ENCODE measurements around the gene USP6. TPM values are rescaled to one million over a fixed set of nuclear protein-coding genes. Genes with fewer than 3 reads are reported as not detected.
A peak's percentile ranks its signal among the peaks of the same experiment; 100 is the strongest.
"Not testable (repeated sequence)": the region's sequence is repeated elsewhere in the genome, so short reads cannot be mapped to it uniquely, and the experiment has no call there.

The USP6 gene
- total RNA-seq, 1 donor from 2014 or later: 0.92 TPM

DNA sequence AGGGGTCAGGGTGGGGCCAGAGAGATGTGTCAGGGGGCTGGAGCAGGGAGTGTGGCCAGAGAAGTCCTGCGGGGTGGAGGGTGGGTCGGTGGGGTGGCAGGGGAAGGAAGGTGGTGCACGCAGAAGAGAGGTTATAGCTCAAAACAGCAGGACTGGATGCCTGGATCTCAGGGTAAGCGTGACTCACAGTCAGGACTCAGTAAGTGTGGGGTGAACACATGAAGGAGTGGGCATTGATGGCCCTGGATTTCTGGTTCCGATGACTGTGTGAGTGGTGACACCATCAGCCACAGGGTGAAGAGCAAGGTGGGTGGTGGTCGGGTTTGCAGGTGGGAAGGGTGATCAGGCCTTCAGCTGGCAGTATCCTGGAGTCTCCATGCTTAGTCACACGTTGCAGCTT is 6.2 kb downstream of the USP6 start:
- DNase-seq: not testable (repeated sequence)

DNA sequence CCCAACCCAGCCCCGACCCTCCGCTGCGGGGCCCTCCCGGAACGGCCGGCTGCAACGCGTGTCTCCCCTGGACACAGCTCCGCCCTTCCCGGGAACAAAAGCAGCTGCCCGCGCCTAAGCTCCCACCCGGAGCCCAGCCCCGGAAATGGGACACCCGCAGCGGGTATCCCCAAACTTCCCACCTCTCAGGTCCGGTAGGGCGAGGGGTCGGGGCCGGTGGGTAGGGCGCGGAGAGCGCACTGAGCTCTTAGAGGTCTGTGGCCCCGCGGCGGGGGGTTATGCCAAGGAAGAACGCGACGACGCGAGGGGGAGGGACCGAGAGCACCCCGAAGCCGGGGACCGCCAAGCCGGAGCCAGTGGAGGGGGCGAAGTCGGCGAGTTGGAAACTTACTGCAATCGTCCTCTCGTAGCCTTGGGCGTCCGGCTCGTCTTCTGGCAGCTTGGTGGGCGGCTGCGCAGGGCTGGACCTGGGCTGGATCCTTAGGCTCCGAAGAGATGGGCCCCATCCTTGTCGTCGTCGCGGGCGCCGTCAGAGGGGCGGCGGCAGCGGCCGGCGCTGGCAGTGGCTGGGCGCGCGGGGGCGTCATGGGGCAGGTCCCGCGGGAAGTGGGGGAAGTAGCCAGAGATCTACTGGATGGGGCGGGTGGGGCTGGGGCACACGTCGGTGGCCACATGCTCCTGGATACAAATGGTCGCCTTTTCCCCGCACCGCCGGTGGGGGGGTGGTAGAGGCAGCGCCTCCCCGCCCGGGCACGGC is 6.9 kb downstream of the USP6 start:
- peak; percentile 60 for DNase-seq

DNA sequence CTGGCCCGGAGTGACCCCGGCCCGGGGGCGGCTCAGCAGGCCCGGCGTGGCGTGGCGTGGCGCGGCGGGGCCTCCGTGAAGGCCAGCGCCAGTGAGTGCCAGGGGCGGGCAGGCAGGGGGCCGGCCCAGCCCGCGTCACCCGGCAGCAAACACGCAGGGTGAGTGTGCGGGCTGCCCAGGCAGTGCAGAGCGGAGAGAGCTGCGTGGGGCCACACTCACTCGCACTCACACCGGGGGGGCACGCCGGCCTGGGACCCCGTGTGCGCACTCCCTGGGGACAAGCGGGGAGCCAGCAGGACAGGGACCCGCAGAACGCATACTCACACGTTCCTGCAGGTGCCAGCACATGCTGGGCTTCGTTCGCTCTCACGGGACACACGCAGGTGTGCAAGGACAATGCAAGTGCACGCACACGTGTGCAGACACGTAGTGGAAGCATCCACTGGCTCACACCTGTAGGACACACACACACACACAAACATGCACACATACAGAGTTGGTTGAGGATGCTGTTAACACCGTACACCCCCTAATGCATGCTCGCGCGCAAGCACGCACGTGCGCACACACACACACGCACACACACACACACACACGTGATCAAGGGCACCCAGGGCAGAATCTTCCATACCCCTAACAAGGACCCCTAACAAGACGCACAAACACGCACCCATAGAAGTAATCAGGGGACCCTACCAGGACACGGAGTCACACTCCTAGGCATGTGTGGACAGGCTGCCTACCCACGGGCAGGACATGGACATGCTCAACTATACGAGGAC is 7.7 kb downstream of the USP6 start:
- peak; percentile 14 for DNase-seq

DNA sequence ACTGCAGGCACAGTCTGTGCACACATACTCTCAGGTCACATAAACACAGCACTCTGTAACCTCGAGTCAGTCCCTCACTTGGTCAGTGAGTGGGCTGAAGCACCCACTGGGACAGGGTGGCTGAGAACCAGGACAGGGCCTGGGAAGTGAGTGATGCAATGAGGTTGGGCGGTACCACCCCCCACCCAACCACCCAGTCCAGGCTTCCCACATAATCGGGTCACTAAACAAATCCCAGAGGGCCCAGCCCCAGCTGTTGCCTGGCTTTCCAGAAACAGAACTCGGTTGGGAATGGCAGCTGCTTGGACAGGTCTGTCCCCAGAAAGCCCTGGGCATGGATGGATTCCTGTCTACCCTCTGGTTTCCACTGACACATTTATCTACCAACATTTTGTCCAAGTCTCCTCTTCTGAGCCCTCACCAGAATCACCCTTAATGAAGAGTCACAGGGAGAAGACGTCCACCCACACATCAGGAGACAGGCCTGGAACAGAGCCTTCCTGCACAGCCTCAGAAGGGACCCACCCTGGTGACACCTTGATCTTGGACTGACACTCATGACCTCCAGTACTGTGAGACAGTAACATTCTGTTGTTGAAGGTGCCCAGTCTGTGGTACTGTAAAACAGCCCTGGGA is 8.4 kb downstream of the USP6 start:
- DNase-seq: peak; percentile 38

DNA sequence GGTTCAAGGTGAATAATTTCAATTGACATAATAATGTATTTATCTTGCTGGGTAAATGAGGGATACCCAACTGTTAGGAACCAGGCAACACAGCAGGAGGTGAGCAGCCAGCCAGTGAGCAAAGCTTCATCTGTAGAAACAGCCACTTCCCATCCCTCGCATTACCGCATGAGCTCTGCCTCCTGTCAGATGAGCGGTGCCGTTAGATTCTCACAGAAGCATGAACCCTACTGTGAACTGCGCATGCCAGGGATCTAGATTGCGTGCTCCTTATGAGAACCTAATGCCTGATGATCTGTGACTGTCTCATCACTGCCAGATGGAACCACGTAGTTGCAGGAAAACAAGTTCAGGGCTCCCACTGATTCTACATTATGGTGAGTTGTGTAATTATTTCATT is 9.1 kb downstream of the USP6 start:
- not testable (repeated sequence) for DNase-seq

DNA sequence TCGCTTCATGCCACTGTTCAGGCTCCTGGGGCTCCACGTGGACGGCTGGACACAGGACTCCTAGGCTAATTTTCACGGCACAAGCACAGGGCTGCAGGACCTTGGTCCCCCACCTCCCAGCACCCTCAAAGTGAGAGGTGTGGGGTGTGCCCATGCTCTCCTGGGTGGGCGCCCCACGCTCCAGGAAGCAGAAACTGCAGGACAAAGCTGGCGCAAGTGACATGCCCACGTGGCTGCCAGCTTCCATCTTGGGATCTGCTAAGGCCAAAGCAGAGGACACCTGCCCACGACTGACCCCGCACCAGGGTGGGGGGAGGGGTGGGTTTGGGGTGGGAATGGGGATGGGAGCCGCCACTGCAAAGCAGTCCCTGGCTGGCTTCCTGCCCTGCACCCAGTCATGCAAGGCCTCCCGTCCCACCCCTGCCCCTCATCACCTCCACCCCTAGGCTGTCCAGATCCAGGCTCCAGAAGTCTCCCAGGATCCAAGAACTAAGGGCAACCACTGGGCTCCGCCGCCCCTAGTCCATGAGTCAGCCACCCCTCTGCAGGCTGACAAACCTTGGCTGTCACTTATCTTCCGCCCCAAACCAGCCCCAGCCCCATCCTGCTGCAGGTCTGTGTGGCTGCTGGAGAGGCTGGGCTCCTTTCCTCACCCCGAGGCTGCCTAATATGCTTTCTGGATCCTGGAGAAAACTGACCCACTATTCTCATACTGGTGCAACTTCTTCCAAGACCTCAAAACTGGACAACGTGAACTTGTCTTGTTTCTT is 11.1 kb downstream of the USP6 start:
- no peak for DNase-seq

DNA sequence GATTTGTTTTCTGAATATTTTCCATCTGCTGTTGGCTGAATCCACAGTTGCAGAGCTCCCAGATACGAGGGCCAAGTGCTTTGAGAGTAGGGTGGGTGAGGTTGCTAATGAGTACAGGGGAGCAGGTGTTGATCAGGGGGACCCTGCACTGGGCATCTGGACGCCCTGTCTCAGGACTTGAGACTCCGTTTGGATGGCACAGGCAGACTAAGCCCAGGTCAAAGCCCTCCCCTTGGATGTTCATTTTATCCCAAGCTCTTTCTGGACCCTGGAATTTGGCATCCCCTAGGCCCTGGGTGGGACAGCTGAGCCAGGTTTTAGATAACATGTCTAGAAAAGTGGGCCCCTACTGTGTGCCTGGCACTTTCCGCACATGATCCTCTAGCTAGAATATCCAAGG is 12.1 kb downstream of the USP6 start:
- no peak for DNase-seq

DNA sequence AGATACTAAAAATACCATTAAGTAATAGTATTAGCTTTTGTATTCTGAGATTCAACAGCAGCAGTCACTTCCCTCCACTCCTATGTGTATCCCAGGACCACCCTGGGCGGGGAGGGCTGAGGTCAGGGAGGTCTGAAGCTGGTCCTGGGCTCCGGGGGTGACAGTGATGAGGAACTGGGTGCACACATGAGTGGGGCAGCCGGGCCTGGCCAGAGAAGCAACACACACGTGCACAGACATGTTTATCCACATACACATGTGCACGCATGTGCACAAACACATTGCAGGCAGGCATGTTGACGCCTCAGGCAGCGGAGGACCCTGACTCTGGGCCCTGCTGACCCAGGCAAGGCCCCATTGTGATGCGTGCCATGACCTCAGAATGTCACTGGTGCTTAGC is 12.6 kb downstream of the USP6 start:
- not testable (repeated sequence) for DNase-seq

DNA sequence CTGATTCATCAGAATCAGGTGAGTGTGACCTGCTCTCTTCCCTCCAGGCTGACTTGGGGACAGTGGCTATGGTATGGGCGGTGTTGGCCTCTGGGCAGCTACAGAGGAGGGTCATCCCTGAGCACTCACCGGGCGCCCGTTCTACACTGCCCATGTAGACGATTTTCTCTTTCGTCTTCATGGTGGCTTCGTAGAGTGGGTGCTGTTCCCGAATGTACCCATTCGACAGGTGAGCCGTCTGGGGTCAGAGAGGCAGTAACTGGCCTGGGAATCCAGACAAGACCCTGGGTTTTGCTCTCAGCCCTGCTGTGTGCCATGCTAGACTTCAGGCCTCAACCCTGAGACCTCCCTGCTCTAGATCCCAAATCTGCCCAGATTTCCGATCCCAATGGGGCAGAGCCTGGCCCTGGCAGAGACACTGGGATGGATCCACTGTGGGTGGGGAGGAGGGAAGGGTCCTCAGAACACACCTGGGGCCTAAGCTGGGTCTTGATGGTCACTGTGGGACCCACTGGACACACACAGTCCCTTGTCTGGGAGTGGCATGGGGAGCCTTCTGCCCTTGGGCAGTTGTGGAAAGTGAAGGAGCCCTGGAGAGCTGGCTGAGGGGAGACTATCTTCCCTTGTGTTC is 13.2 kb downstream of the USP6 start:
- DNase-seq: no peak

DNA sequence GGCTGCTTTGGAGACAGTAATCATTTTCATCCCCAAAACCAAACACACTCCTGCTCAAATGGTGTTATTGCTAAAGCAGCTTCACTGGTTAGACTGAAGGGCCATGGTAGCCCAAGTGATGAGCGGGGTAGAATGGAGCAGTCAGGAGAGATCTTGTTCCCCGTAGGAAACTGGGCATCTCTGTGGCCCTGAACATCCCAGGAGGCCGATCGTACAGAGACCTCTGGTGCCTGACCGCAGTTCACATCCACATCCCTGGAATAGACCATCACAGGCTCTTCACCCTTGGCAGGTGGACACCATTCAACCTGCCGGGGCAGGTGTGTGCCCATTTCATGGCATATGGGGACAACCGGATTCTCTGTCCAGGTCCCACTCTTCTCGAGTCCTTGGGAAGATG is 13.9 kb downstream of the USP6 start:
- not testable (repeated sequence) for DNase-seq

DNA sequence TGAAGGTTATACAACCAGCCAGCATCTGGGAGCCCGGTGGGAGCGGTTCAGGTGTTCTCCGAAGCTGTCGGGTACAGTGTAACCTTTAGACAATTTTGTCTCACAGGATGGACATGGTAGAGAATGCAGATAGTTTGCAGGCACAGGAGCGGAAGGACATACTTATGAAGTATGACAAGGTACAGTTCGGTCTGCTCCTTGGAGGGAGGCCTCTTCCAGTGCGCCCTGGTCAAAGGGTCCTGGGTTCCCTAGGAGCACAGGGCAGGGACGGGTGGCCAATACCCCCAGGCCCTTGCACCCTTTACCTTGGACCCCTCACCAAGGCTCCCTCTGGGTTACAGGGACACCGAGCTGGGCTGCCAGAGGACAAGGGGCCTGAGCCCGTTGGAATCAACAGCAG is 14.4 kb downstream of the USP6 start:
- not testable (repeated sequence) for DNase-seq

DNA sequence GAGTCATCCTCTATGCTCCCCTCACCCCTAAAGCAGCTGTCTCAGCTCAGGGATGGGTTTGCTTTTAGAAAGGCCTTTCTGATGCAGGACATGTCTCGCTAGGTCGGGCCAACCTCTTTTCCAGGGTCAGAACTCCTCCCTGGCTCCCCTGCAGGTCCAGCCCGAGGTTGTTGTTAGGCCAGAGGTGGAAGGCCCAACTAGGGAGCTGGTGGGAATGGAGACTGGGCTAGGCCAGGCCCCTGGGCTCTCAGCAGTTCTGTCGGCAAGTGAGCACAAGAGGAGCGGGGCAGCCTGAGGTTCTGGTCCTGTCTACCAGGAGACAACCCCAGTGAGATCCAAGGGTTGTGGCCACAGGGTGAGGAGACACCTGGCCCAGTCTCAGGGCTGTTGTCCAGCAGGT is 14.9 kb downstream of the USP6 start:
- DNase-seq: not testable (repeated sequence)

DNA sequence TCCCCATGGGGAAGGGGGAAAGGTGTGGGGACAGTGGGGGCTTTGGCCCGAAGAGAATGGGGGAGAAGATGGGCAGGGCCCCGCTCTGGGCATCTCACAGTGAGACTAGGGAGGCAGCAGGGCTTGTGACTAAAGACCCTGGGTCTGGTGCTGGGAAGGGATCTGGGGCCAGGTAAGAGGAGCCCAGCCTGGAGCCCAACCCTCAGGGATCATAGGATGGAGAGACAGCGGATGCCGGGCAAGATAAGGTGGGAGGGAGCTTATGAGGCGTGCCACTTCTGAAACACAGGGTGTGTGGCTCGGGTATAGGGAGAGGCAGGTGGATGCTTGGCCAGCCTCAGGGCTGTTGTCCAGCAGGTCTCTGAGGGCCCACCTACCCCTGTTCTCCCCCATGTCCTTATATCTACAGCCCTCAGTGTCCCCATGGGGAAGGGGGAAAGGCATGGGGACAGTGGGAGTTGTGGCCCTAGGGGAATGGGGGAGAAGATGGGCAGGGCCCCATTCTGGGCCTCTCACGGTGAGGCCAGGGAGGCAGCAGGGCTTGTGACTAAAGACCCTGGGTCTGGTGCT is 15.4 kb downstream of the USP6 start:
- DNase-seq: no peak

DNA sequence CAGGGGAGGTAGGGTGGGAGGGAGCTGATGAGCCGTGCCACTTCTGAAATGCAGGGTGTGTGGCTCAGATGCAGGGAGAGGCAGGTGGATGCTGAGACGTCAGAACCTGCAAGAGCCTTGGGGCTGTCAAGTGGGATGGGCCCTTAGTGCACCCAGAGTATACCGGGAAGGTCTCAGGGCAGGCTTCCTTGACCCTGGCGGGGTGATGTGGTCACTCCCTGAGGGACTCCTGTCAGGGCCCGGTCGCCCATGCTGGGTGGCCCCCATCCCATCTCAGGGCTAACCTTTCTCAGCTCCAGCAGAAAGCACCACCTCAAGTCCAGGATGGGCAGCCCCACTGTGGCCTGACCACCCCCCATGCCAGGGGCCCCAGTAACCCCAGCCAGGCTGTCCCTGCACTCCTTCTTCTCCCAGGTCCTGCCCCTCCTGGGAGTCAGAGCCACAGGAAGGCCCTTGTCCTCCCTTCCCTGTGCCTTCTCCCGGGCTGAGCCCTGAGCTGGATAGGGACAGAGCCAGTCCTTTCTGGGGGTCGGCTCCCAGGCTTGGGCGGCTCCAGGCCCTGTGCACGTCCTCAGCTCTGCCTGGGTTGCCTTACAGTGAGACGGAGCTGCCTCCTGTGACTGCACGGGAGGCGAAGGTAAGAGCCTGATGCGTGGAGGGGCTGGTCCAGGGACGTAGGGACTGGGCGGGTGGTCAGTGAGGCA is 16.1 kb downstream of the USP6 start:
- not testable (repeated sequence) for DNase-seq

DNA sequence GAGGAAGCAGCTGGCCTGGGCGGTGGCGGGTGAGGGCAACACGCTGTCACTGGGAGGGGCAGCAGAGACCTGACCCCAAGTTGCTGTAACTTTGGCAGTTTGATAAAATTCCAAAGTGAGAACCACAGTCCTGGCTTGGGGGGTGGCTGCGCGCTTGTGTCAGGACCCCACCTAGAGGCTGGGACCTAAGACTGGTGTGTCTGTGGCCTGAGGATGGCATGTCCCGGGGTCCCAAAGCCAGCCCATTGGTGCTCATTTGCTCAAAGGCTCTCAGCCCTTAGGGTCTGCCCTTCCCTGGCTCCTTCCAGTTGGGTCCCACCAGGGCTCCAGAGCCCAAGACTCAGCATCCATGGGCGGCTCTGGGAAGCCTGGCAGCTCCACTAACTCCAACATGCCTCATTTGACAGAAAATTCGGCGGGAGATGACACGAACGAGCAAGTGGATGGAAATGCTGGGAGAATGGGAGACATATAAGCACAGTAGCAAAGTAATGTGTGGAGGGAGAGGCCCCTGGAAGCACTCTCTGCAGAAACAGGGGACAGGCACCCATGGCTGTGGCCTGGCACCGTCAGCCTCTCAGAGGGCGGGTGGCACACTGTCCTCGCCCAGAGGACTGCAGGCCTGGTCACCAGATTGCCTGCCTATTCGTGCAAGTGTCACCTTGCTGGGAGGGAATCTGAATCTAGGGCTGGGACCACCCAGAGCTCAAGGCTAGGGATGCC is 16.8 kb downstream of the USP6 start:
- DNase-seq: not testable (repeated sequence)

DNA sequence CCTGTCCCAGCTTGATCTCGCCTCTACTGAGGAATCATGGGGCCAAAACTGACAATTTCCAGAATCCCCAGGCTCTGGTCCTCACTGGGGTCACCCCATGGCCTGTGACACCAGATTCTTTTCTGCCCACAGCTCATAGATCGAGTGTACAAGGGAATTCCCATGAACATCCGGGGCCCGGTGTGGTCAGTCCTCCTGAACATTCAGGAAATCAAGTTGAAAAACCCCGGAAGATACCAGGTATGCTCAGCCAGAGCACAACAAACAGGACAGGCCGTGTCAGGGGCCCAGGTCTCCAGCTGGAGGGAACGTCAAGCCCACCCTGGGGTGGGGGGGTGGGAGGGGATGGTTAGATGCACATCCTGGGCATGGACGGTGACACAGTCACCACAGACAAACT is 17.5 kb downstream of the USP6 start:
- DNase-seq: no peak

DNA sequence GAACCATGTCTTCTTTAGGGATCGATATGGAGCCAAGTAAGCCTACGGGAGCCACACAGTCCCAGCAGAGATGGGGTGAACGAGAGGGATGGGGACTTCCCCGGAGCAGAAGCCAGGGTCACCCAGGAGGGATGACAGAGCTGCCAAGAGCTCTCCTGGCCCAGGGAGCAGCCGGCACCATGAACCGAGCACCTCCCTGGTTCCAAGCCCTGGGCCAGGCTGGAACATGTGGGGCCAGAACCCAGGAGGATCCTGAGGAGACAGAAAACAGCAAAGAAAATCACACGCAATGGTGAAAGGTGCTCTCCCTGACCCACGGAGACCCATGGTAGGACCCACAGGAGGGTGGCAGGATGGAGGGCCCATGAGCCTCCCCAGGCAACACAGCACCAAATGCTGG is 18.1 kb downstream of the USP6 start:
- not testable (repeated sequence) for DNase-seq

DNA sequence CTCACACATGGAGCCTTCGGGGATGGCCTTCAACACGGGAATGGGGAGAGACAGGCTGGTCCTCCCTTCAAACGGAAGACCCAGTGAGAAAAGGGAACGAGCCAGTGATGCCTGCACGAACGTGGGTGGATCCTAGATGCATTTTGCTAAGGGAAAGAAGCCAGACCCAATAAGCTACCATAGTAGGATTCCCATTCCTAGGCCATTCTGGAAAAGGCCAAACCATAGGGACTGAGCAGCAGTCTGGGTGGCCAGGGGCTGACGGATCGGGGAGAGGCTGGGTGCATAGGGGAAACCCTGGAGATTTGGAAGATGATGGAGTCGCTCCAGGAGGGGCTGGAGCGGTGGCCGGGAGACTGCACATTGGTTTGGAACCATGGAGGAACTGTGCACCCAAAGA is 18.7 kb downstream of the USP6 start:
- DNase-seq: not testable (repeated sequence)

DNA sequence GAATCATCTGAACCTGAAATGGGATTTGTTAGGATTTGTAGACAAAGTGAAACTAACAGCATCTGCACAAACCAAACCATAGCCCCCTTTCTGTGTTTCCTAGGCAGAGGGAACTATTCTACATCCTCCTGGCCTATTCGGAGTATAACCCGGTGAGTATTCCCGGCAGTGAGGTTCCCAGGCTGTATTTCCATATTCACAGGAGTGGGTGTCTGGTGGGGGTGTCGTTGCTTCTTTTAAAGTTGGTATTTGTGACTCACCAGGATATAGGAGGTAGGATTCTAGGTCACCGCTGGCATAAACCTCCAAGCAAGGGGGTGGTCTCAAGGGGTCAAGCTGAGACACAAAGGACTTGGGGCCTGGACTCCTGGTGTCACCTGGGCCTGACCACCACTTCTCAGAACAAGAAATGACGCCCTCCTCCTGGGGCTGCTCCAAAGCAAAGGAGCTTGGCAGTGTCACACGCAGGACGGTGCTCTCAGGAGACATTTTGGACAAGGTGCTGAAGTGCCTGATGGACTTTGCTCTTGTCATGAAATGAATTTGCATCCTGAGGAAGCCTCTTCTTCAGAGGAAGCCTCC is 19.4 kb downstream of the USP6 start:
- DNase-seq: not testable (repeated sequence)

All from tongue (tissue), 2 donors.